KOPT-K1 (cell line): ENCODE results near the gene TBC1D23.
"Not testable (repeated sequence)": the region's sequence is repeated elsewhere in the genome, so short reads cannot be mapped to it uniquely, and the experiment has no call there.

ENCODE experiments used
- H3K27ac ChIP-seq: fragments of 200-600 bp; sonication (generic); 2 replicates; pipeline ENCODE4 v1.5.1; 2016; ENCODE audit warnings: antibody characterized with exemption, mild to moderate bottlenecking, low read depth, low read length; ENCODE audit not compliant: poor library complexity, severe bottlenecking
- H3K36me3 ChIP-seq: fragments of 200-600 bp; sonication (generic); 2 replicates; pipeline ENCODE4 v1.5.1; 2017; ENCODE audit warnings: antibody characterized with exemption, mild to moderate bottlenecking, low read length, moderate library complexity; ENCODE audit not compliant: insufficient read depth
- H3K9me3 ChIP-seq: fragments of 200-600 bp; sonication (generic); 2 replicates; pipeline ENCODE4 v1.5.1; 2017; ENCODE audit warnings: antibody characterized with exemption, low read length, mild to moderate bottlenecking; ENCODE audit not compliant: insufficient read depth, poor library complexity, severe bottlenecking

TBC1D23 gene

DNA sequence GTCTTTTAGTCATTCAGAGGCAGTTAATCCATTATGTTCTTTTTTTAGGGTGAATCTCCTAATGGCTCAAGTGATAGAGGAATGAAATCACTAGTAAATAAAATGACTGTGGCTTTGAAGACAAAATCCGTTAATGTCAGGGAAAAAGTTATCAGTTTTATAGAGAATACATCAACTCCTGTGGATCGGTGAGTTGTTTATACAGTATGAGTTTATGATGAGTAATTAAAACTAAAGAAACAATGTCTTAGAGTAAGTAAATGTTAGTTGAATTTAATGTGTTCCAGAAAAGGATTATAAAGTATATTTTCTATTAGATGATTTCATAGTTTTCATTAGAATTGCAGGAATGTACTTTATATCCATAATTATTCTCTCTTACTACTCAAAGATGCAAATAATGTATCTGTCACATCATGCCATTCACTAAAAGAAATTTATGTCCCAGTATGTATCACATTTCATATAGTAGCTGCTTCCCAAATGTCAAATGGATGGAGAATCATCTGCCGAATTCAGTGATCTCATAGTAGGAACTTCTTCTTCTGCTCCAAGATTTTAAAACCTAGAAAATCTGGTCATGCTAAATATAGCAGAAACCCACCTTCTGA, 49.7 kb downstream of the TBC1D23 start:
- no peak overlapping the region for H3K27ac ChIP-seq
- H3K9me3 ChIP-seq: no peaks in the 10 kb centered on the region
- peaks cover 19% of the 10 kb centered on the region for H3K36me3 ChIP-seq

DNA sequence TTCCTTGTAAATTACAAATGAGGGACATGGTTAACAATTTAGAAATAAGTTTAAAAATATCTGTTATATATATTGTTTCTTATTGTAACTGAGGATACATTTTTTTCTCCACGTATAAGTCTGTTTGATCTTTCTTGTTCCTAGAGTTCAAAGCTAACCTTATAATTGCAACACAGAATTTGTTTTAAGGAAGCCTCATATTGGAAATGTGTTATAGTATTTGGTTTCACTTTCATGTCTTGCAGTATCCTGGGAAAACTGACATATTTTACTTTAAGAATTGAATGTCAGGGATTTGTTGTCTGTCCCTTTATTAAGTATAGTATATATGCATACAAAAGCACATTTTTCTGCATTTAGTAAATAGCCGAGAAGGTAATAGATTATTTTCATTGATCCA, 50.2 kb downstream of the TBC1D23 start:
- no peak overlapping the region for H3K27ac ChIP-seq
- no peaks in the 10 kb centered on the region for H3K9me3 ChIP-seq
- H3K36me3 ChIP-seq: peaks cover 19% of the 10 kb centered on the region

DNA sequence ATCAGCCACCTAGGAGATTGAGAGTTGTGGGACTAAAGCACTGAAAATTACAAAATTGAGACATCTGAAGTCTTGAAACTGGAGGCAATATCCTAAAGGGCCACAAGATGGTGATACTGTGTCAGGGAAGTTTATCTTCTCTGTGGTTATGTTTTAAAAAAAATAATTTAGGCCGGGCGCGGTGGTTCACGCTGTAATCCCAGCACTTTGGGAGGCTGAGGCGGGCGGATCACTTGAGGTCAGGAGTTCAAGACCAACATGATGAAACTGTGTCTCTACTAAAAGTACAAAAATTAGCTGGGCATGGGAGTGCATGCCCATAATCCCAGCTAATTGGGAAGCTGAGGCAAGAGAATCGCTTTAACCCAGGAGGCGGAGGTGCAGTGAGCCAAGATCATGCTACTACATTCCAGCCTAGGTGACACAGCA, 55.9 kb downstream of the TBC1D23 start:
- Histone ChIP-seq H3K27ac (no peak overlapping the region), H3K9me3 (no peaks in the 10 kb centered on the region), H3K36me3 (peaks cover 21% of the 10 kb centered on the region)

DNA sequence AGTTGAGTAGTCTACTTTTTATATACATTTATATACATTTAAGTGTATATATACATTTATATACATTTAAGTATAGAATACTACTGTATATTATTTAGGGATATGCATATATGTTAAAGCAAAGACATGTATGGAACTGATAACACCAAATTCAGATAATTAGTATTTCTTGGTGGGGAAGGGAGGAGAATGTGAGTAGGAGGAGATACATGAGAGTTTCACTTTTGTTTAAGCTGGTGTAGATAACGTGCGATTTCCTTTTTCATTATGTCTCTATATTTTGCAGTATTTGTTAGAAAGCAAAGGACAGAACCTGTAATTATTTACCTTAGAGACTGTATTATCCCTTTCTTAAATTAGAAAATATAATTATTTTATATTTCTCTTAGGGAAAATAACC, 57.1 kb downstream of the TBC1D23 start:
- no peaks in the 10 kb centered on the region for H3K9me3 ChIP-seq
- H3K36me3 ChIP-seq: peaks cover 21% of the 10 kb centered on the region
- H3K27ac ChIP-seq: no peak overlapping the region

DNA sequence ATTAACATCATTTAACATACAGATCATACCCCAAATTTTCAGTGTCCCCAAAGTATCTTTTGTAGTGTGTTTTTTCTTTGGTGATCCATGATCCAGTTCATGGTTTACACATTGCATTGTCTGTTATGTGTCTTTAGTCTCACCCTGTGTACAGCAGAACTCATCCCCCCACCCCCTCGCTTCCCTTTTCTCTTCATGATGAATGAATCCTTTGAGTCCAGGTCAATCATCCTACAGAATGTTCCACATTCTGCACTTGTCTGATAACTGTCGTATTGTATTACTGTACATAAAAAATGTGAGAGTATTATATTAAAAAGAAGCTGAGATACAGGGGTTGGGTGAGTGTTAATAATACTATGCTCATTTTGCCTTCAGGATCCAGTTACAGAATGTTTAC, 59.2 kb downstream of the TBC1D23 start:
- Histone ChIP-seq H3K9me3 (no peaks in the 10 kb centered on the region), H3K27ac (no peak overlapping the region), H3K36me3 (peaks cover 21% of the 10 kb centered on the region)

DNA sequence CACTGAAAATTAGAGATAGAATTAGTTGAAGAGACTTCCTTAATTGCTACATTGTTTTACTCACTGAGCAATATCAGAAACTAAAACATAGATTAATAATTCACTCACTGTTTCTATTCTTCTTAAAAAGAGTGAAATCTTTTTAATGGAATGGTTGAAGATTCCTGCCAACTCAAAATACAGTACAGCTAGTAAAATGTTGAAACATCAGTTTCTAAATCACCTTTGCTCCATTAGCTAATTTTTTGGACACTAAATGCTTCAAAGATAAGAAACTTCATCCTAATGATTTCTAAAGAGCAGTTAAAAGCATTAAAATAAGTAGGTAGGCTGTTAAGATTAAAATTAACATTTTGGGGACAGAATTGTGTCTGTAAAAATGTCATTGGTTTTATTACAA, 63.3 kb downstream of the TBC1D23 start:
- Histone ChIP-seq H3K36me3 (peaks cover 27% of the 10 kb centered on the region), H3K27ac (no peak overlapping the region), H3K9me3 (no peaks in the 10 kb centered on the region)

DNA sequence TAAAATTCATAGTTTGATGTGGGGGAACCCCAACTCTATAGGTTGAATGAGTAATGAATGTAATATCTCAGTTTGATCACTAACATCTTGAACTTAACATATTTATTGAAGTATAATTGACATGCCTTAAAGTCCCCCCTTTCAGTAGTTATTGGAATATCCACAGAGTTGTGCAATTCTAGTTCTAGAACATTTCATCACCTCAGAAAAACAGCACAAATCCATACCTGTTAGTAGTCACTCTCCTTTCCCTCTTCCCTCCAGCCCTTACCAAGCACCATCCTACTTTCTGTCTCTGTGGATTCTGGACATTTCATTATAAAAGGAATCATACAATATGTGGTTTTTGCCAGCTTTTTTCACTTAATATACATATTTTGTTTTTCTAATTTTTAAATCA, 65.0 kb downstream of the TBC1D23 start:
- H3K27ac ChIP-seq: no peak overlapping the region
- H3K36me3 ChIP-seq: peaks cover 11% of the 10 kb centered on the region
- no peaks in the 10 kb centered on the region for H3K9me3 ChIP-seq

DNA sequence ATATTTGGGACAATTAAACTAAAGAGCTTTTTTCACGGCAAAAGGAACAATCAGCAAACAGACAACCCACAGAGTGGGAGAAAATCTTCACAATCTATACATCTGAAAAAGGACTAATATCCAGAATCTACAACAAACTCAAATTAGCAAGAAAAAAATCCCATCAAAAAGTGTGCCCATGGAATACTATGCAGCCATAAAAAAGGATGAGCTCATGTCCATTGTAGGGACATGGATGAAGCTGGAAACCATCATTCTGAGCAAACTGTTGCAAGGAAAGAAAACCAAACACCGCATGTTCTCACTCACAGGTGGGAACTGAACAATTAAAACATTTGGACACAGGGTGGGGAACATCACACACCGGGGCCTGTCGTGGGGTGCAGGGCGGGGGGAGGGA, 66.6 kb downstream of the TBC1D23 start:
- H3K27ac ChIP-seq, H3K9me3 ChIP-seq, H3K36me3 ChIP-seq: not testable (repeated sequence)

DNA sequence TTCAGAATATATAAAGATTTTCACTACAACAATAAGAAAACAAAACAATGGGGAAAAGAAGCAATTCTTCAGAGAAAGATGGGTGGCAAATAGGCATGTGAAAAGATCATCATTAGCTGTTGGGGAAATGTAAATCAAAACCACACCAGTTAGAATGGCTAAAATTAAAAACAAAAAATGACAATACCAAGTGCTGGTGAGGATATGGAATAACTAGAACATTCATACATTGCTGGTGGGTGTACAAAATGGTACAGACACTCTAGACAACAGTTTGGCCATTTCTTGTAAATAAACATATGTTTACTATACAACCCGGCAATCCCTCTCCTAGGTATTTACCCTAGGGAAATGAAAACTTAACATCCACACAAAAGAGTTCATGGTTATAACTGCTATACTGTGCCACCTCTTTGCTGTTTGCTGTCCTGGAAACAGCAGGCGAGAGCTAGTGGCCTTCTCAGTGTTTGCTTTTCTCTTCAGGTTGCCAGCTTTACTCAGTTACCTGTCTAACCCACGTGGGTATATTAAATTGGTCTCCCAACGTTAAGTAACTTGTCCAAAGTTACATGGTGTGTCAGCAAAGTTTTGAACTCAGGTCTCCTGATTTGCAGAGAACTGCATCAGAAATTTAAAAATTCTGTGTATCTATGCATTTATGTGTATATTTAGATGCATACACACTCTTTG, 69.2 kb downstream of the TBC1D23 start:
- H3K27ac ChIP-seq: no peak overlapping the region
- H3K9me3 ChIP-seq: no peaks in the 10 kb centered on the region
- H3K36me3 ChIP-seq: peaks cover 7% of the 10 kb centered on the region; the same call in 1 of the 2 replicates

DNA sequence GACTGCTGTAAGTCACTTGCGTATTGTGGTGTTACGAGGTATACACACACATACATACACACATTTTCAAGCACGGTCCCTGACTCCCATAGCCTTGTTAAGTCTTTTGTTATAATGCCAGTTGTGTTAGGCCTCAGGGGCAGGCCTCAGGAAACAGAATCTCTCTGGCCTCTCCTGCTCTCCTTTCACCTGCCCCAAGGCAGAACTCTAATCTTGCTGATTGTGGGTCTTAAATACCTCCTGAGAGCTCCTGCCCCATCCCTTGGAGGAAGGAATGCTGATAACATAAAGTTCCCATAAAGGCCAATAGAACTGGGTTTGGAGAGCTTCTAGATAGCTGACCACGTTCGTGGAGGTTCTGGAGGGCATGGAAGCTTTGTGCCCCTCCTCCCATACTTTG, 69.9 kb downstream of the TBC1D23 start:
- no peak overlapping the region for H3K27ac ChIP-seq
- peaks cover 7% of the 10 kb centered on the region; the same call in 1 of the 2 replicates for H3K36me3 ChIP-seq
- H3K9me3 ChIP-seq: no peaks in the 10 kb centered on the region

DNA sequence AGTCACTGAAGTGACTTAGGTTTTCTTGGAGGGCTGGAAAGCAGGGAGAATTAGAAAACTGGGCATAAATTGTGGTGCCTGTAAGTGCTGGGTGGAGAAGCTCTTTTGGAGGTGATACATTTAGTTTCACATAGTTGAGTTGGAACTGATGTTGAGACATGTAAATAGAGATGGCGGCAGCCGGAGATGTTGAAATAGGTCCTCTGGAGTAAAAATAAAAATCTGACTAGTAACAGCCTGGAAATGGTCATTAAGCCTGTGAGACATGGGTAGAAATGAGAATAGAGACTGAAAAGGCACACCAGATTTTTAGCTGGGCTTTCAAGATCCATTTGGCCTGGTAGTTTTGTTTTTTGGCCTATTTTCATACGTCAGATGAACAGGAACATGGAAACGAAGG, 70.9 kb downstream of the TBC1D23 start:
- Histone ChIP-seq H3K36me3 (peaks cover 7% of the 10 kb centered on the region; the same call in 1 of the 2 replicates), H3K27ac (no peak overlapping the region)

DNA sequence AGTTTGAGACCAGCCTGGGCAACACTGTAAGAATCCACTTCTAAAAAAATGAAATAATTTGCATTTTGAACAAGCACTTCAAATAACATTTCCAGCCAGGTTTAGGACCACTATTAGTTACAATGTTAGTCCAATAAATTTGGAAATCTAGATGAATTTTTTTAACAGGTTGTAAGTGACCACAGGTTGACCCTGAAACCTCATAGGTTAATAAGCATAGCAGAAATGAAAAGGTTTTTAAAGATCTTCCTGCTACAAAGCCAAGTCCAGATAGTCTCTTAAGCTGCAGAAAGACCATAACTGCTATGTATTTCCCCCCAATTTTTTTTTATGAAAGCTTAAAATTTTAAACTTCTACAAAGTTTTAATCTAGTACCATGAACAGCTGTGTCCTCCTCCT, 72.3 kb downstream of the TBC1D23 start:
- Histone ChIP-seq H3K36me3 (no peaks in the 10 kb centered on the region), H3K27ac (no peak overlapping the region), H3K9me3 (no peaks in the 10 kb centered on the region)

More for the DNA sequence above, 70.9 kb downstream of the TBC1D23 start:
- H3K9me3 ChIP-seq: no peaks in the 10 kb centered on the region

DNA sequence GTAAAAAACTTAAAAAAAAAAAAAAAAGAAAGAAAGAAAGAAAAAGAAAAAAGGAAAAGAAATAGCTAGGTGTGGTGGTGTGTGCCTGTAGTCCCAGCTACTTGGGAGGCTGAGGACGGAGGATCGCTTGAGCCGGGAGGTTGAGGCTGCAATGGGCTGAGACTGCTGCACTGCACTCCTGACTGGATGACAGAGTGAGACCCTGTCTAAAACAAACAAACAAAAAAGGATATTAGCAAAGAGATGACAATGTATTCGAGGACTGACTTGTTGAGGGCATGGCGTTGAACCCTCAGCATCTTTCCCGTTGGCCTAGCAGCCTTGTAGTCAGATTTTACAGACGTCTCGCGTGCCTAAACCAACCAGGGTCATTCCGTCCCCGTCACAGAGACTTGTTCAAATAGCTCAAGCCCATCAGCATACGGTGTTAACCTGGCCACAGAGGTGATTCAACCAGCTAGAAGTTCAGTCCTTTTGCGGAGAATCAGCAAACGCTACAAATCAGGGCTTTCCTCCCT, 73.2 kb downstream of the TBC1D23 start:
- Histone ChIP-seq H3K36me3 (peaks cover 3% of the 10 kb centered on the region; the same call in 1 of the 2 replicates), H3K27ac (peak overlapping the region; percentile 52), H3K9me3 (no peaks in the 10 kb centered on the region)

DNA sequence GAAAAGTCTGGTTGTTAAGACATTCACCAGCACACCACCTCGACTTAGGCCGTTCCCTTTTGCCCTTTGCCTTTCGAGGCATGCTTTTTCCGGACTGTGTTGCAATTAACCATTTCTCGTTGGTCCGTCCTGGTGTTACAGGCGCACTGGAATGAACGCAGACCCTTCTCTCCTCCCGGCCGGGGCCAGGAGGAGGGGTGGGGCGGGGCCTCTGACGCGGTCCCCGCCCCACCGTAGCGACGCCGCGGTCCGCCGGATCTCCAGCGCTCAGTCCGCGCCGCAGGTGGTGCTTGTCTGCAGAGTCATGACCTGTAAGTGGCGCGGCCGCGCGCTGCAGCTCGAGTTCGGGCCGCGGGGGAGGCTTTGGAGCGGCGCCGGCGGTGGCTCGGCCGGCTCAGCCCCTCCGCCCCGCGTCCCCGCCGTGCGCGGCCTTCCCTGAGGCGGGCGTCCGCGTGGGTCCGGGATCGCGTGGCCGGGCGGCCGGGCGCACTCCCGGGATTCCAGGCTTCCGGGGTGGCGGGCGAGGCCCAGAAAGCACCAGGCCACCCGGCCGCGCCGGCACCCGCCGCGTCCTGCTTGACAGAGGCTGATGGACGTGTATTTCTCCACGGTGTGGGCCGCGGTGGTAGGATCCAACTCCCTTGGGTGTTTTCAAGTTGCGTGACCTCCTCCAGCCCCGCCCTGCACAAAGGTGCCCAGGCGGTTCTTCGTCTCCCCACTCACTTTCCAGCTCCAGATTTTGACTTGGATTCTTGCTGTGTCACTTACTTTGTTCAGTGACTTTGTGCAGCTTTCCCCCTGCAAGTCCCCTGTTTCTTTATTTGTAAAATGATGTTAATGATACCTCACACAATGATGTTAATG, 73.9 kb downstream of the TBC1D23 start, which contains the start of gene NIT2:
NIT2 (plus strand) TSS at position 270 of the 864 bp plus-strand sequence; CDS start at position 305, 35 bp downstream.
- H3K36me3 ChIP-seq: peaks cover 10% of the 10 kb centered on the region; the same call in 1 of the 2 replicates
- H3K27ac ChIP-seq: peak within 1 kb of the TSS; percentile 52
- no peaks in the 10 kb centered on the region for H3K9me3 ChIP-seq

DNA sequence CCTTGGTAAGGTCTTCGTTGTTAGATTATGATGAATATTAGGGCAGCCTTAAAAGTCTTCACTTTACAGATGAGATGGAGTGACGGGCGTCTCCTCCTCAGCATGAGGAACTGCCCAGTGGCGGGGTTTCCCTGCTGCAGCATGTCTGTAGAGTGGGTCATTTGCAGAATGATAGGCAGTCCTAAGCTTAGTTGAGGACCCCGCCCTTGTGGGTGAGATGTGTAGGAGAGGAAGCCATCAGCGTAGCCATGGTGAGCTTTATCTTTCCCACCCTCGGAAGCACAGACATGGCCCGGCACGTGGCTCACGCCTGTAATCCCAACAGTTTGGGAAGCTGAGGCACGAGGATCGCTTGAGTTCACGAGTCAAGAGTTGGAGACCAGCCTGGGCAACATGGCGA, 74.6 kb downstream of the TBC1D23 start:
- Histone ChIP-seq H3K36me3 (peaks cover 15% of the 10 kb centered on the region; the same call in 1 of the 2 replicates), H3K9me3 (no peaks in the 10 kb centered on the region), H3K27ac (no peak overlapping the region)
